HL-60 (cell line): ENCODE measurements around the gene RNFT2.

ENCODE experiments used
- DNase-seq, 2 experiments: peaks; one replicate each; pipeline ENCODE4 v3.0.0-alpha.2; 2010 to 2020; ENCODE audit warnings: low read depth in 1 of 2, low spot score in 1 of 2
- H3K27ac ChIP-seq: fragments of 250-450 bp; sonication (Bioruptor Pico); replicated peaks from 2 replicates; pipeline ENCODE4 v1.5.1; 2020; ENCODE audit warnings: mild to moderate bottlenecking, moderate library complexity
- H3K27me3 ChIP-seq: fragments of 250-450 bp; sonication (Bioruptor Pico); 2 replicates; pipeline ENCODE4 v1.5.1; 2021; ENCODE audit warnings: mild to moderate bottlenecking, moderate library complexity; ENCODE audit not compliant: insufficient read depth, poor library complexity, severe bottlenecking
- H3K4me3 ChIP-seq: replicated peaks from 2 replicates; pipeline ENCODE4 v1.5.1; 2011; ENCODE audit warnings: mild to moderate bottlenecking, control low read depth, low read length; ENCODE audit not compliant: insufficient read depth
- CTCF ChIP-seq: IDR thresholded peaks from one replicate; pipeline ENCODE4 v1.5.1; 2011; ENCODE audit warnings: low read length, control low read depth, inconsistent platforms; ENCODE audit not compliant: insufficient read depth
- GABPA ChIP-seq: IDR thresholded peaks from 2 replicates; pipeline ENCODE4 v1.6.1; 2012; ENCODE audit warnings: low read depth
- POLR2AphosphoS5 ChIP-seq: IDR thresholded peaks from 2 replicates; pipeline ENCODE4 v1.6.1; 2012; ENCODE audit warnings: low read depth
- REST ChIP-seq: IDR thresholded peaks from 2 replicates; pipeline ENCODE4 v1.6.1; 2012; ENCODE audit warnings: low read depth; ENCODE audit not compliant: insufficient replicate concordance
- SPI1 ChIP-seq: IDR thresholded peaks from 2 replicates; pipeline ENCODE4 v1.6.1; 2012; ENCODE audit warnings: low read depth, mild to moderate bottlenecking, borderline replicate concordance

RNFT2 gene

GRCh38 chr12:116835484-116835883 is 97.4 kb downstream of the RNFT2 start:
- no peak for TF ChIP-seq POLR2AphosphoS5
- TF ChIP-seq CTCF, result no peak
- TF ChIP-seq GABPA, result no peak
- TF ChIP-seq SPI1, result no peak
- no peak for TF ChIP-seq REST
- Histone ChIP-seq H3K27ac (no peak overlapping the region), H3K27me3 (no peaks in the 10 kb centered on the region), H3K4me3 (no peak overlapping the region)
- DNase-seq, result no peak

- Histone ChIP-seq H3K27me3 (no peaks in the 10 kb centered on the region), H3K27ac (no peak overlapping the region), H3K4me3 (no peak overlapping the region)
- no peak for TF ChIP-seq POLR2AphosphoS5
- no peak for TF ChIP-seq REST
- no peak for TF ChIP-seq GABPA
- no peak for TF ChIP-seq SPI1
- TF ChIP-seq CTCF, result no peak
- no peak for DNase-seq
Observed at GRCh38 chr12:116837097-116837496, 99.0 kb downstream of the RNFT2 start.

GRCh38 chr12:116838365-116838764 is 100.2 kb downstream of the RNFT2 start:
- Histone ChIP-seq H3K4me3 (no peak overlapping the region), H3K27ac (no peak overlapping the region), H3K27me3 (no peaks in the 10 kb centered on the region)
- no peak for TF ChIP-seq SPI1
- TF ChIP-seq POLR2AphosphoS5, result no peak
- no peak for TF ChIP-seq CTCF
- TF ChIP-seq REST, result no peak
- no peak for TF ChIP-seq GABPA
- no peak for DNase-seq
